K562 (cell line): ENCODE measurements around the gene DNAJC25. TPM values are rescaled to one million over a fixed set of nuclear protein-coding genes. Genes with fewer than 3 reads are reported as not detected.

ENCODE experiments used
- ATAC-seq: fragments of 200-7000 bp; cut with Tn5 transposase; 3 replicates; pipeline ENCODE4 v1.9.1; 2020; ENCODE audit warnings: moderate library complexity
- BruUV-seq: library from RNA; stranded (reverse); fragments of 400-500 nt; replicated peaks from 2 replicates; lab custom pipeline; 2021; lab: Mats Ljungman, UMichigan
- CTCF ChIA-PET: fragments of 300-600 bp; formaldehyde crosslinking; extraction: SDS; loops from one replicate; lab custom pipeline; 2021; ENCODE audit warnings: low intra/inter-chr PET ratio; lab: Yijun Ruan, JAX
- POLR2A ChIA-PET: fragments of 300-600, 350-650 bp; sonication (Branson Sonifier 250); formaldehyde crosslinking; extraction: SDS; loops from one replicate; lab custom pipeline; 2021; ENCODE audit warnings: antibody characterized with exemption, inconsistent platforms; lab: Yijun Ruan, JAX
- DNase-seq, 4 experiments: peaks; one replicate each; pipeline versions ENCODE4 v3.0.0 to v3.0.0-alpha.2; 2011 to 2018; ENCODE audit warnings: low spot score in 3 of 4, mixed read lengths in 3 of 4; ENCODE audit errors: extremely low read depth in 1 of 4
- FAIRE-seq: peaks from 2 replicates; lab custom pipeline; 2011; peaks lifted over from hg19 to GRCh38; lab: Jason Lieb, UNC
- H2AFZ ChIP-seq: 2 replicates; pipeline ENCODE4 v1.6.0; 2011; ENCODE audit warnings: low read depth, low read length, control low read depth, inconsistent platforms
- H3K27ac ChIP-seq: fragments of 200-600 bp; 3 replicates; pipeline ENCODE4 v1.8.0; 2011; ENCODE audit warnings: low read depth, mild to moderate bottlenecking, control low read depth, inconsistent platforms, low read length, moderate library complexity, mixed read lengths; ENCODE audit errors: extremely low read depth
- H3K27me3 ChIP-seq, 2 experiments: fragments of 300-600 bp in 1 of 2; 2 replicates in 1 of 2; 3 replicates in 1 of 2; pipeline versions ENCODE4 v1.6.0 to v1.8.0; 2011; ENCODE audit warnings: inconsistent platforms in 2 of 2, low read length in 2 of 2, mild to moderate bottlenecking in 1 of 2, mixed read lengths in 1 of 2, moderate library complexity in 1 of 2; ENCODE audit not compliant: control insufficient read depth in 2 of 2, insufficient read depth in 2 of 2
- H3K36me3 ChIP-seq: fragments of 300-600 bp; 3 replicates; pipeline ENCODE4 v1.8.0; 2011; ENCODE audit warnings: mild to moderate bottlenecking, low read length, inconsistent platforms; ENCODE audit not compliant: control insufficient read depth, insufficient read depth
- H3K4me1 ChIP-seq, 2 experiments: fragments of 200-600 bp in 1 of 2; replicated peaks in 1 of 2; 2 replicates in 1 of 2; 3 replicates in 1 of 2; pipeline versions ENCODE4 v1.5.1 to v1.8.0; 2011; ENCODE audit warnings: inconsistent platforms in 2 of 2, low read length in 2 of 2, mild to moderate bottlenecking in 1 of 2, mixed read lengths in 1 of 2, moderate library complexity in 1 of 2; ENCODE audit not compliant: control insufficient read depth in 2 of 2, insufficient read depth in 2 of 2
- H3K4me2 ChIP-seq: 2 replicates; pipeline ENCODE4 v1.6.1; 2011; ENCODE audit warnings: low read length, control low read depth, inconsistent platforms, mixed read lengths; ENCODE audit not compliant: insufficient read depth
- H3K4me3 ChIP-seq: fragments of 200-600 bp; sonication (generic), shearing (Covaris generic); 2 replicates; pipeline ENCODE4 v1.5.1; 2016; ENCODE audit warnings: control low read depth, inconsistent platforms
- H3K79me2 ChIP-seq: fragments of 200-600 bp; 3 replicates; pipeline ENCODE4 v1.8.0; 2011; ENCODE audit warnings: low read length, inconsistent platforms; ENCODE audit not compliant: control insufficient read depth, insufficient read depth
- H3K9ac ChIP-seq, 2 experiments: 2 replicates each; pipeline versions ENCODE4 v1.6.0 to v1.6.1; 2011; ENCODE audit warnings: low read depth in 2 of 2, low read length in 2 of 2, control low read depth in 1 of 2, inconsistent platforms in 1 of 2, mild to moderate bottlenecking in 1 of 2, mixed read lengths in 1 of 2; ENCODE audit not compliant: insufficient read depth in 1 of 2
- H3K9me1 ChIP-seq: one replicate; pipeline ENCODE4 v1.6.0; 2011; ENCODE audit warnings: inconsistent platforms, mild to moderate bottlenecking, low read length, moderate library complexity; ENCODE audit not compliant: control insufficient read depth, insufficient read depth
- H3K9me3 ChIP-seq: replicated peaks from 2 replicates; pipeline ENCODE4 v1.5.1; 2011; ENCODE audit warnings: low read depth, low read length, inconsistent platforms; ENCODE audit not compliant: control insufficient read depth, insufficient read depth
- H4K20me1 ChIP-seq: replicated peaks from 2 replicates; pipeline ENCODE4 v1.6.1; 2011; ENCODE audit warnings: low read length, inconsistent platforms, mixed read lengths; ENCODE audit not compliant: control insufficient read depth, insufficient read depth
- BACH1 ChIP-seq: fragments of 200-800 bp; sonication (Bioruptor generic); IDR thresholded peaks from 2 replicates; pipeline ENCODE4 v1.6.1; 2016; ENCODE audit warnings: missing genetic modification characterization, missing compliant biosample characterization
- CBFA2T3 ChIP-seq: fragments of 450-650 bp; IDR thresholded peaks from 2 replicates; pipeline ENCODE4 v1.6.1; 2017
- CHD2 ChIP-seq: IDR thresholded peaks from 2 replicates; pipeline ENCODE4 v1.6.1; 2011; ENCODE audit warnings: low read depth, low read length
- CREM ChIP-seq: IDR thresholded peaks from 2 replicates; pipeline ENCODE4 v1.6.1; 2014; ENCODE audit warnings: antibody characterized with exemption, low read depth
- FOXM1 ChIP-seq, 2 experiments: fragments of 450-650 bp in 1 of 2; sonication (generic) in 1 of 2; formaldehyde crosslinking in 1 of 2; IDR thresholded peaks; 2 replicates each; pipeline versions ENCODE4 v1.6.1 to v1.9.0; 2017 to 2022; ENCODE audit warnings: low read depth in 2 of 2, mild to moderate bottlenecking in 2 of 2, missing genetic modification reagents in 1 of 2, moderate library complexity in 1 of 2
- GATA2 ChIP-seq: sonication (generic); formaldehyde crosslinking; IDR thresholded peaks from 2 replicates; pipeline ENCODE4 v1.4.0; 2020; ENCODE audit warnings: mild to moderate bottlenecking, missing genetic modification reagents
- HCFC1 ChIP-seq: IDR thresholded peaks from 2 replicates; pipeline ENCODE4 v1.6.1; 2012; ENCODE audit warnings: low read depth, low read length, improper control_type of control experiment
- HNRNPLL ChIP-seq: fragments of 200-400 bp; formaldehyde crosslinking; IDR thresholded peaks from 2 replicates; pipeline ENCODE4 v1.6.1; 2017; ENCODE audit warnings: low read length, low read depth, mild to moderate bottlenecking; ENCODE audit not compliant: poor library complexity, severe bottlenecking
- MAZ ChIP-seq, 2 experiments: fragments of 450-650 bp in 1 of 2; sonication (generic) in 1 of 2; formaldehyde crosslinking; IDR thresholded peaks in 1 of 2; conservative IDR thresholded peaks in 1 of 2; 2 replicates each; pipeline versions ENCODE4 v1.4.0 to v1.5.0; 2020; ENCODE audit warnings: mild to moderate bottlenecking in 1 of 2, missing genetic modification reagents in 1 of 2
- NBN ChIP-seq: fragments of 450-650 bp; IDR thresholded peaks from 2 replicates; pipeline ENCODE4 v1.6.1; 2016; ENCODE audit warnings: low read depth, mild to moderate bottlenecking
- NCOA4 ChIP-seq: fragments of 450-650 bp; IDR thresholded peaks from 2 replicates; pipeline ENCODE4 v1.6.1; 2018; ENCODE audit warnings: mild to moderate bottlenecking; ENCODE audit not compliant: partially characterized antibody
- POLR2A ChIP-seq: fragments of 450-650 bp; conservative IDR thresholded peaks from 2 replicates; pipeline ENCODE4 v1.6.1; 2016
- RBBP5 ChIP-seq: fragments of 200-600 bp; sonication (generic); IDR thresholded peaks from 2 replicates; pipeline ENCODE4 v1.6.1; 2012; ENCODE audit warnings: borderline replicate concordance, mild to moderate bottlenecking, low read length, control low read depth, inconsistent platforms; ENCODE audit not compliant: insufficient read depth, poor library complexity, severe bottlenecking
- SNRNP70 ChIP-seq: fragments of 200-400 bp; formaldehyde crosslinking; optimal IDR thresholded peaks from 2 replicates; pipeline ENCODE3; 2017; ENCODE audit warnings: low read depth, low read length
- SP1 ChIP-seq: sonication (generic); formaldehyde crosslinking; IDR thresholded peaks from 2 replicates; pipeline ENCODE4 v1.8.1; 2022; ENCODE audit warnings: mild to moderate bottlenecking, missing genetic modification reagents
- YY1 ChIP-seq, 3 experiments: IDR thresholded peaks; 2 replicates each; pipeline ENCODE4 v1.6.1; 2011; ENCODE audit warnings: low read length in 2 of 3, mild to moderate bottlenecking in 2 of 3, moderate library complexity in 2 of 3, borderline replicate concordance in 1 of 3, control low read depth in 1 of 3, low read depth in 1 of 3; ENCODE audit not compliant: insufficient read depth in 3 of 3, insufficient replicate concordance in 2 of 3, control insufficient read depth in 1 of 3, insufficient read length in 1 of 3; ENCODE audit errors: extremely low read depth in 1 of 3
- ZEB2 ChIP-seq: fragments of 450-650 bp; IDR thresholded peaks from 2 replicates; pipeline ENCODE4 v1.6.1; 2016
- ZNF165 ChIP-seq: fragments of 250-450 bp; sonication (Bioruptor Pico); IDR thresholded peaks from 2 replicates; pipeline ENCODE4 v1.4.0; 2020; ENCODE audit warnings: borderline replicate concordance
- WGBS: fragments of 100-300 bp; shearing (Covaris generic); methylation state at CpG from one replicate; pipeline ENCODE4 v1.1.6; 2016; ENCODE audit warnings: low coverage, mixed read lengths; ENCODE audit not compliant: insufficient coverage; ENCODE audit errors: missing lambda C conversion rate; 5-methylcytosine and 5-hydroxymethylcytosine counted together
- in situ Hi-C: fragments of 300-500 bp; cut with MboI; formaldehyde crosslinking; loops from 4 replicates; pipeline ENCODE4 v1.15.0; 2018; ENCODE audit warnings: inconsistent platforms, mixed read lengths
- intact Hi-C: fragments of 100-400 bp; cut with micrococcal nuclease; formaldehyde crosslinking; loops from 2 replicates; pipeline ENCODE4 v1.14.2; 2022
- polyA plus RNA-seq, 8 experiments: library from polyadenylated mRNA; depleted of rRNA in 4 of 8; stranded (reverse) in 5 of 8; unstranded in 3 of 8; fragments of >200 nt; fragmentation: Nextera tagmentation in 2 of 8; fragmentation: Illumina TruSeq in 1 of 8; extraction: Ambion mirVana in 2 of 8; extraction: Trizol in 1 of 8; gene quantifications; 2 replicates each; pipeline versions ENCODE4 v1.2.1 to v1.2.3, GENCODE V29; 2011 to 2014; ENCODE audit warnings: inconsistent platforms in 1 of 8, missing spikeins in 1 of 8
- total RNA-seq, 7 experiments: library from RNA; depleted of rRNA in 6 of 7; stranded (reverse); fragments of >200 nt in 6 of 7; fragmentation: Illumina TruSeq in 2 of 7; extraction: Trizol in 2 of 7; gene quantifications; 2 replicates each; pipeline versions ENCODE4 v1.2.1 to v1.2.3, GENCODE V29; 2011 to 2021; ENCODE audit warnings: low replicate concordance in 1 of 7
- TF ChIP-seq, protein P1 (sequence below), 2 experiments: IDR thresholded peaks; 2 replicates each; pipeline ENCODE4 v1.6.1; 2012; ENCODE audit warnings: improper control_type of control experiment in 2 of 2, low read depth in 2 of 2, low read length in 2 of 2, borderline replicate concordance in 1 of 2

The DNAJC25 gene
- total and polyA plus RNA-seq, 9 of the 15 experiments (the other 6 are each of a cell fraction or from before 2014, with no cell fraction given), result 3.7 to 11.2 (median 7.1) TPM

- BruUV-seq, result no TSS peak
- H3K9me1 ChIP-seq, result no peaks in the 10 kb centered on the region
- no peaks in the 10 kb centered on the region for H3K36me3 ChIP-seq
- ATAC-seq, result peak; percentile 96
- peak within 1 kb of the TSS; percentile 63 to 92 for H3K9ac ChIP-seq
- H3K79me2 ChIP-seq, result peaks cover 17% of the 10 kb centered on the region; the same call in 2 of the 3 replicates
- DNase-seq, result peak; percentile 73 to 88 (median 79)
- peak within 1 kb of the TSS; percentile 83 for H3K4me2 ChIP-seq
- peak; percentile 42 for FAIRE-seq
- in situ Hi-C loops (no loop called here), intact Hi-C loops (no loop called here)
- H3K9me3 ChIP-seq, result no peaks in the 10 kb centered on the region
- ChIA-PET POLR2A (interaction anchor here (0.7 to 1.9 kb wide), 4 partner anchors 9 to 836 kb away, joined by 3 to 5 read pairs (median 4); partner anchors contain the start of gene DNAJC25), CTCF (no interaction called here)
- no peaks in the 10 kb centered on the region for H3K27me3 ChIP-seq
- under 1% methylated on average over 36 of the region's 61 CpGs for WGBS
- H2AFZ ChIP-seq, result peak within 1 kb of the TSS; percentile 81
- peak within 1 kb of the TSS; percentile 63 for H3K4me3 ChIP-seq
- no peaks in the 10 kb centered on the region for H4K20me1 ChIP-seq
- peaks cover 15 to 23% of the 10 kb centered on the region in 2 experiments; a peak in 4 of 5 replicates for H3K4me1 ChIP-seq
- peak within 1 kb of the TSS; percentile 49; the same call in 2 of the 3 replicates for H3K27ac ChIP-seq
- TF ChIP-seq POLR2A (peak; percentile 63; the same call in 1 of the 2 replicates), HNRNPLL (peak; percentile 23), SNRNP70 (no peak), ZNF165 (CRISPR knock-in tag) (no peak), NCOA4 (no peak), CREM (0 out of 2 replicates have a peak, but pooled peaks have one; percentile 23), CHD2 (peak; percentile 63; the same call in 1 of the 2 replicates), CBFA2T3 (peak; percentile 48), MAZ (CRISPR knock-in tag; conservative IDR thresholded peaks at IDR 0.05 in 1 of 2, IDR thresholded peaks at IDR 0.05 in 1 of 2) (peak; percentile 45 to 46; a peak in 1 of 4 replicates), GATA2 (peak; percentile 30; the same call in 1 of the 2 replicates), FOXM1 (IDR thresholded peaks at IDR 0.05; ENCODE audit: low read depth) (no peak), FOXM1 (CRISPR knock-in tag; IDR thresholded peaks at IDR 0.05; ENCODE audit: low read depth) (no peak), YY1 (IDR thresholded peaks at IDR 0.05; ENCODE audit: borderline replicate concordance in 1 of 3, control insufficient read depth in 1 of 3, extremely low read depth in 1 of 3, insufficient read depth in 3 of 3, insufficient read length in 1 of 3, insufficient replicate concordance in 2 of 3, low read depth in 1 of 3, low read length in 2 of 3) (peak in 2 of 3 experiments; percentile 70 to 80), HCFC1 (no peak), ZEB2 (peak; percentile 59; the same call in 1 of the 2 replicates), NBN (no peak), RBBP5 (peak; percentile 39), BACH1 (no peak), SP1 (CRISPR knock-in tag) (0 out of 2 replicates have a peak, but pooled peaks have one; percentile 36)
- TF ChIP-seq, protein P1, sequence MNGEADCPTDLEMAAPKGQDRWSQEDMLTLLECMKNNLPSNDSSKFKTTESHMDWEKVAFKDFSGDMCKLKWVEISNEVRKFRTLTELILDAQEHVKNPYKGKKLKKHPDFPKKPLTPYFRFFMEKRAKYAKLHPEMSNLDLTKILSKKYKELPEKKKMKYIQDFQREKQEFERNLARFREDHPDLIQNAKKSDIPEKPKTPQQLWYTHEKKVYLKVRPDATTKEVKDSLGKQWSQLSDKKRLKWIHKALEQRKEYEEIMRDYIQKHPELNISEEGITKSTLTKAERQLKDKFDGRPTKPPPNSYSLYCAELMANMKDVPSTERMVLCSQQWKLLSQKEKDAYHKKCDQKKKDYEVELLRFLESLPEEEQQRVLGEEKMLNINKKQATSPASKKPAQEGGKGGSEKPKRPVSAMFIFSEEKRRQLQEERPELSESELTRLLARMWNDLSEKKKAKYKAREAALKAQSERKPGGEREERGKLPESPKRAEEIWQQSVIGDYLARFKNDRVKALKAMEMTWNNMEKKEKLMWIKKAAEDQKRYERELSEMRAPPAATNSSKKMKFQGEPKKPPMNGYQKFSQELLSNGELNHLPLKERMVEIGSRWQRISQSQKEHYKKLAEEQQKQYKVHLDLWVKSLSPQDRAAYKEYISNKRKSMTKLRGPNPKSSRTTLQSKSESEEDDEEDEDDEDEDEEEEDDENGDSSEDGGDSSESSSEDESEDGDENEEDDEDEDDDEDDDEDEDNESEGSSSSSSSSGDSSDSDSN (IDR thresholded peaks at IDR 0.05; ENCODE audit: borderline replicate concordance in 1 of 2, low read depth in 2 of 2, low read length in 2 of 2), result peak in 1 of 2 experiments; percentile 62; a peak in 1 of 4 replicates
Observed at GRCh38 chr9:111661150-111661801, 30.1 kb downstream of the DNAJC25 start, which contains the start of gene GNG10. GNG10 (plus strand) TSS chr9:111661605; CDS start chr9:111661635, 30 bp downstream.
